ENCODE data around the gene HEYL.

The HEYL gene

GRCh38 chr1:39593386-39593785, 46.1 kb downstream of the HEYL start:
- no peak for DNase-seq

- DNase-seq = no peak
Measured at GRCh38 chr1:39592069-39592468, 47.4 kb downstream of the HEYL start.

GRCh38 chr1:39590546-39590945, 48.9 kb downstream of the HEYL start:
- no peak for DNase-seq

- no peak for DNase-seq
Measured at GRCh38 chr1:39585933-39586332, 53.5 kb downstream of the HEYL start.

- peak; percentile 21 to 46 for DNase-seq
Measured at GRCh38 chr1:39576016-39576657, 63.3 kb downstream of the HEYL start.

GRCh38 chr1:39575191-39576015, 64.0 kb downstream of the HEYL start:
- peak; percentile 47 to 56 for DNase-seq

- DNase-seq = no peak
Measured at GRCh38 chr1:39574646-39575045, 64.8 kb downstream of the HEYL start.
